IMR-90 (cell line): ENCODE measurements around the gene EGFR. TPM values are rescaled to one million over a fixed set of nuclear protein-coding genes. Genes with fewer than 3 reads are reported as not detected.

ENCODE experiments used
- ATAC-seq: fragments of 200-7000 bp; cut with Tn5 transposase; 2 replicates; pipeline ENCODE4 v1.9.1; 2020; ENCODE audit warnings: low read depth, mild to moderate bottlenecking, moderate library complexity
- BruUV-seq: library from RNA; stranded (reverse); fragments of 400-500 nt; replicated peaks from 2 replicates; lab custom pipeline; 2021; lab: Mats Ljungman, UMichigan
- CTCF ChIA-PET: fragments of 300-600 bp; formaldehyde crosslinking; extraction: SDS; loops from one replicate; lab custom pipeline; 2021; ENCODE audit warnings: antibody characterized with exemption; lab: Yijun Ruan, JAX
- POLR2A ChIA-PET: fragments of 300-600 bp; sonication (Branson Sonifier 250); formaldehyde crosslinking; loops from one replicate; lab custom pipeline; 2022; ENCODE audit warnings: antibody characterized with exemption; ENCODE audit not compliant: unreplicated experiment; lab: Charles Lee
- DNase-seq: peaks from one replicate; pipeline ENCODE4 v3.0.0; 2013
- H2AFZ ChIP-seq: replicated peaks from 2 replicates; pipeline ENCODE3; 2013; ENCODE audit warnings: low read length, mild to moderate bottlenecking; ENCODE audit not compliant: poor library complexity
- H2AK5ac ChIP-seq: 2 replicates; pipeline ENCODE4 v1.6.1; 2013; ENCODE audit warnings: low read depth, low read length, inconsistent platforms
- H2AK9ac ChIP-seq: replicated peaks from 2 replicates; pipeline ENCODE3; 2013; ENCODE audit warnings: mild to moderate bottlenecking, low read depth, low read length, moderate library complexity; ENCODE audit not compliant: poor library complexity
- H2BK120ac ChIP-seq: 2 replicates; pipeline ENCODE4 v1.6.1; 2013; ENCODE audit warnings: low read depth, low read length, inconsistent platforms
- H2BK15ac ChIP-seq: 3 replicates; pipeline ENCODE4 v1.6.1; 2013; ENCODE audit warnings: low read depth, low read length, inconsistent platforms
- H2BK20ac ChIP-seq: 2 replicates; pipeline ENCODE4 v1.6.1; 2013; ENCODE audit warnings: low read depth, mild to moderate bottlenecking, inconsistent platforms, low read length, moderate library complexity
- H2BK5ac ChIP-seq: 2 replicates; pipeline ENCODE4 v1.6.1; 2013; ENCODE audit warnings: mild to moderate bottlenecking, low read depth, low read length, inconsistent platforms; ENCODE audit not compliant: poor library complexity, severe bottlenecking
- H3K14ac ChIP-seq: replicated peaks from 2 replicates; pipeline ENCODE4 v1.6.1; 2013; ENCODE audit warnings: low read depth, low read length, inconsistent platforms
- H3K18ac ChIP-seq: 2 replicates; pipeline ENCODE4 v1.6.1; 2013; ENCODE audit warnings: low read depth, low read length, control low read depth
- H3K23ac ChIP-seq: 2 replicates; pipeline ENCODE4 v1.6.1; 2013; ENCODE audit warnings: low read depth, low read length, inconsistent platforms
- H3K27ac ChIP-seq: 2 replicates; pipeline ENCODE4 v1.5.1; 2013; ENCODE audit warnings: mild to moderate bottlenecking, control low read depth, low read length; ENCODE audit not compliant: insufficient read depth
- H3K27me3 ChIP-seq: 2 replicates; pipeline ENCODE4 v1.6.1; 2013; ENCODE audit warnings: low read length; ENCODE audit not compliant: control insufficient read depth, insufficient read depth
- H3K36me3 ChIP-seq: 2 replicates; pipeline ENCODE4 v1.6.1; 2013; ENCODE audit warnings: low read length, mixed read lengths; ENCODE audit not compliant: control insufficient read depth, insufficient read depth
- H3K4ac ChIP-seq: 2 replicates; pipeline ENCODE4 v1.6.1; 2013; ENCODE audit warnings: low read depth, low read length, inconsistent platforms
- H3K4me1 ChIP-seq: 2 replicates; pipeline ENCODE4 v1.6.1; 2013; ENCODE audit warnings: low read length, mixed read lengths; ENCODE audit not compliant: control insufficient read depth, insufficient read depth
- H3K4me2 ChIP-seq: 2 replicates; pipeline ENCODE4 v1.6.1; 2013; ENCODE audit warnings: low read depth, mild to moderate bottlenecking, control low read depth, low read length, moderate library complexity
- H3K4me3 ChIP-seq: 2 replicates; pipeline ENCODE4 v1.5.1; 2013; ENCODE audit warnings: low read depth, mild to moderate bottlenecking, control low read depth, low read length, moderate library complexity; ENCODE audit not compliant: insufficient read depth
- H3K56ac ChIP-seq: 2 replicates; pipeline ENCODE4 v1.6.1; 2013; ENCODE audit warnings: low read length, inconsistent platforms; ENCODE audit not compliant: insufficient read depth; ENCODE audit errors: extremely low read depth
- H3K79me1 ChIP-seq, 2 experiments: 2 replicates each; pipeline ENCODE4 v1.6.1; 2013; ENCODE audit warnings: low read length in 2 of 2, inconsistent platforms in 1 of 2, low read depth in 1 of 2
- H3K9ac ChIP-seq: 2 replicates; pipeline ENCODE4 v1.6.1; 2013; ENCODE audit warnings: low read depth, low read length, control low read depth
- H3K9me1 ChIP-seq: 2 replicates; pipeline ENCODE4 v1.6.1; 2013; ENCODE audit warnings: low read length, inconsistent platforms; ENCODE audit not compliant: insufficient read depth
- H3K9me3 ChIP-seq: 2 replicates; pipeline ENCODE4 v1.6.1; 2013; ENCODE audit warnings: low read length; ENCODE audit not compliant: control insufficient read depth, insufficient read depth
- H4K20me1 ChIP-seq: 2 replicates; pipeline ENCODE4 v1.6.1; 2013; ENCODE audit warnings: low read length, inconsistent platforms; ENCODE audit not compliant: insufficient read depth
- H4K5ac ChIP-seq: 2 replicates; pipeline ENCODE4 v1.6.1; 2013; ENCODE audit warnings: mild to moderate bottlenecking, low read depth, low read length, control low read depth
- H4K8ac ChIP-seq, 2 experiments: 2 replicates each; pipeline ENCODE4 v1.6.1; 2013; ENCODE audit warnings: low read depth in 2 of 2, low read length in 2 of 2, control low read depth in 1 of 2, inconsistent platforms in 1 of 2
- H4K91ac ChIP-seq: 2 replicates; pipeline ENCODE4 v1.6.1; 2013; ENCODE audit warnings: low read depth, low read length, inconsistent platforms; ENCODE audit not compliant: insufficient read depth
- BHLHE40 ChIP-seq: fragments of 150-350 bp; IDR thresholded peaks from 2 replicates; pipeline ENCODE4 v1.6.1; 2016; ENCODE audit warnings: mild to moderate bottlenecking, low read depth, low read length
- CEBPB ChIP-seq: IDR thresholded peaks from 2 replicates; pipeline ENCODE4 v1.6.1; 2012; ENCODE audit warnings: low read depth, low read length, improper control_type of control experiment
- CHD1 ChIP-seq: IDR thresholded peaks from 2 replicates; pipeline ENCODE4 v1.6.1; 2012; ENCODE audit warnings: low read depth, low read length, improper control_type of control experiment
- FOS ChIP-seq: fragments of 150-350 bp; IDR thresholded peaks from 2 replicates; pipeline ENCODE4 v1.6.1; 2016; ENCODE audit warnings: low read depth, low read length
- MAFK ChIP-seq: IDR thresholded peaks from 2 replicates; pipeline ENCODE4 v1.6.1; 2012; ENCODE audit warnings: low read depth, low read length, improper control_type of control experiment
- MAZ ChIP-seq: IDR thresholded peaks from 2 replicates; pipeline ENCODE4 v1.6.1; 2012; ENCODE audit warnings: low read depth, mild to moderate bottlenecking, low read length, improper control_type of control experiment, moderate library complexity, borderline replicate concordance
- MXI1 ChIP-seq: IDR thresholded peaks from 2 replicates; pipeline ENCODE4 v1.6.1; 2012; ENCODE audit warnings: low read depth, mild to moderate bottlenecking, low read length, moderate library complexity, borderline replicate concordance
- NFE2L2 ChIP-seq: fragments of 150-350 bp; IDR thresholded peaks from 2 replicates; pipeline ENCODE4 v1.6.1; 2016; ENCODE audit warnings: low read depth, mild to moderate bottlenecking, low read length
- POLR2A ChIP-seq: IDR thresholded peaks from 2 replicates; pipeline ENCODE4 v1.6.1; 2012; ENCODE audit warnings: mild to moderate bottlenecking, low read depth, low read length
- RCOR1 ChIP-seq: IDR thresholded peaks from 2 replicates; pipeline ENCODE4 v1.6.1; 2012; ENCODE audit warnings: mild to moderate bottlenecking, low read length, improper control_type of control experiment; ENCODE audit not compliant: insufficient replicate concordance
- RFX5 ChIP-seq: IDR thresholded peaks from 2 replicates; pipeline ENCODE4 v1.8.0; 2012; ENCODE audit warnings: low read depth, mild to moderate bottlenecking, low read length, moderate library complexity
- SMC3 ChIP-seq: fragments of 150-350 bp; IDR thresholded peaks from 2 replicates; pipeline ENCODE4 v1.6.1; 2016; ENCODE audit warnings: low read depth, mild to moderate bottlenecking, antibody characterized with exemption, low read length, moderate library complexity
- WGBS, 2 experiments: methylation state at CpG; one replicate each; pipeline versions ENCODE4 v1.1.5 to v1.1.7; 2013; ENCODE audit warnings: missing lambda C conversion rate in 2 of 2; ENCODE audit not compliant: insufficient read length in 1 of 2; ENCODE audit errors: extremely low coverage in 2 of 2; 5-methylcytosine and 5-hydroxymethylcytosine counted together
- dilution Hi-C: fragments of 300-500 bp; cut with HindIII; formaldehyde crosslinking; loops from one replicate; pipeline ENCODE4 v1.14.3; 2018; ENCODE audit warnings: low sequenced_read_pairs; ENCODE audit not compliant: unreplicated experiment
- in situ Hi-C: fragments of 300-500 bp; cut with MboI; formaldehyde crosslinking; loops from 3 replicates; pipeline ENCODE4 v1.14.3; 2019; ENCODE audit warnings: low sequenced_read_pairs, inconsistent platforms, mixed read lengths
- intact Hi-C: fragments of 100-400 bp; cut with micrococcal nuclease; formaldehyde crosslinking; loops from 2 replicates; pipeline ENCODE4 v1.10.0; 2022
- polyA plus RNA-seq, 3 experiments: library from polyadenylated mRNA; depleted of rRNA; stranded (reverse); fragments of >200 nt; gene quantifications; 2 replicates each; pipeline ENCODE4 v1.2.3, GENCODE V29; 2012; ENCODE audit warnings: low replicate concordance in 1 of 3
- total RNA-seq: library from RNA; depleted of rRNA; stranded (reverse); fragments of >200 nt; gene quantifications from 2 replicates; pipeline ENCODE4 v1.2.3, GENCODE V29; 2012
- TF ChIP-seq, protein P1 (sequence below): fragments of 150-350 bp; IDR thresholded peaks from 2 replicates; pipeline ENCODE4 v1.6.1; 2016; ENCODE audit warnings: low read depth, mild to moderate bottlenecking, low read length, moderate library complexity, borderline replicate concordance
- TF ChIP-seq, protein P2 (sequence below): fragments of 150-350 bp; IDR thresholded peaks from 2 replicates; pipeline ENCODE4 v1.6.1; 2017; ENCODE audit warnings: mild to moderate bottlenecking, antibody characterized with exemption, low read length, low read depth
- TF ChIP-seq, protein P3 (sequence below): conservative IDR thresholded peaks from 2 replicates; pipeline ENCODE4 v1.5.1; 2012; ENCODE audit warnings: mild to moderate bottlenecking, low read depth, low read length, improper control_type of control experiment

Gene EGFR
- total and polyA plus RNA-seq, 2 of the 4 experiments (the other 2 are of a cell fraction), result 36.9 to 60.4 TPM

DNA sequence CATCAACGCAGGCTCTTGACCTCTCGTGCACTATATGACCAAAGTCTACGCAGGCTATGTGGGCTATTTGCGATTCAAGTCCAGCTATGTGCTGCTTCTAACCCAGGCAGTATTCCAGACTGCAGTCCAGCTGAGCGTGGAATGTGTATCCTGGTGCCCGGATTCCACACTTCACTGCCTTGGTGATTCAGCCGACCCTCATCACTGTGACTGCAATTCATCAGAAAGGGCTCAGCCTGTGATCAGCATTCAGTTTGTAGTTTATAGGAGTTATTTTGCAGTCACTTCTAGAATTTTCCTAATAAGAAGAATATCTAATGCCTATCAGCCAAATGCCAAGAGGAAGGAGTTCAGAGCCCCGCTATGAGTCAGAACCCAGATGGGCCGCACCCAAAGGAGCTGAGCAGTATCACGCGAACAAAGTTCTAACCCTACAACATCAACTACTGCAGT, 226.5 kb downstream of the EGFR start:
- POLR2A ChIA-PET, result no interaction called here
- H3K18ac ChIP-seq, result 0 out of 2 replicates have a peak overlapping the region, but pooled peaks have one; percentile 10
- no peak overlapping the region for H3K27ac ChIP-seq
- peak overlapping the region; percentile 21 for H2BK120ac ChIP-seq
- no peaks in the 10 kb centered on the region for H3K27me3 ChIP-seq
- no peak overlapping the region for H2BK5ac ChIP-seq
- H3K79me1 ChIP-seq, result no peaks in the 10 kb centered on the region
- H3K14ac ChIP-seq, result no peak overlapping the region
- H4K91ac ChIP-seq, result peak overlapping the region; percentile 5; the same call in 1 of the 2 replicates
- H4K20me1 ChIP-seq, result no peaks in the 10 kb centered on the region
- dilution Hi-C loops, result no loop called here
- no peak overlapping the region for H3K9ac ChIP-seq
- in situ Hi-C loops, result no loop called here
- peak; percentile 77 for ATAC-seq
- no CpG with 5 or more reads among the region's 11 CpGs for WGBS, 2 experiments
- no peak overlapping the region for H3K4me3 ChIP-seq
- peak overlapping the region; percentile 2 for H2AFZ ChIP-seq
- CTCF ChIA-PET, result interaction anchor here (1.6 to 1.8 kb wide), 2 partner anchors 9 to 472 kb away, joined by 4 read pairs; no protein-coding TSS in a partner anchor
- peak overlapping the region; percentile 11; the same call in 1 of the 2 replicates for H2BK20ac ChIP-seq
- H3K36me3 ChIP-seq, result no peaks in the 10 kb centered on the region
- H4K8ac ChIP-seq, result 0 out of 4 replicates have a peak overlapping the region, but pooled peaks of 1 of the 2 experiments have one; percentile 2
- H4K5ac ChIP-seq, result no peak overlapping the region
- peak overlapping the region; percentile 8 for H3K4ac ChIP-seq
- peak; percentile 93 for DNase-seq
- intact Hi-C loops, result loop anchor here (5.0 kb wide), 1 partner anchor 33 kb away; no protein-coding TSS in a partner anchor
- no TSS peak for BruUV-seq
- H2AK5ac ChIP-seq, result peak overlapping the region; percentile 5; the same call in 1 of the 2 replicates
- no peak overlapping the region for H2AK9ac ChIP-seq
- no peaks in the 10 kb centered on the region for H3K9me3 ChIP-seq
- no peak for TF ChIP-seq RCOR1
- TF ChIP-seq MXI1, result no peak
- TF ChIP-seq CHD1, result no peak
- TF ChIP-seq, protein P1, sequence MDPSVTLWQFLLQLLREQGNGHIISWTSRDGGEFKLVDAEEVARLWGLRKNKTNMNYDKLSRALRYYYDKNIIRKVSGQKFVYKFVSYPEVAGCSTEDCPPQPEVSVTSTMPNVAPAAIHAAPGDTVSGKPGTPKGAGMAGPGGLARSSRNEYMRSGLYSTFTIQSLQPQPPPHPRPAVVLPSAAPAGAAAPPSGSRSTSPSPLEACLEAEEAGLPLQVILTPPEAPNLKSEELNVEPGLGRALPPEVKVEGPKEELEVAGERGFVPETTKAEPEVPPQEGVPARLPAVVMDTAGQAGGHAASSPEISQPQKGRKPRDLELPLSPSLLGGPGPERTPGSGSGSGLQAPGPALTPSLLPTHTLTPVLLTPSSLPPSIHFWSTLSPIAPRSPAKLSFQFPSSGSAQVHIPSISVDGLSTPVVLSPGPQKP, result no peak
- TF ChIP-seq BHLHE40, result peak; percentile 63
- no peak for TF ChIP-seq SMC3
- no peak for TF ChIP-seq MAZ
- TF ChIP-seq RFX5, result no peak
- TF ChIP-seq NFE2L2, result no peak
- TF ChIP-seq, protein P2, sequence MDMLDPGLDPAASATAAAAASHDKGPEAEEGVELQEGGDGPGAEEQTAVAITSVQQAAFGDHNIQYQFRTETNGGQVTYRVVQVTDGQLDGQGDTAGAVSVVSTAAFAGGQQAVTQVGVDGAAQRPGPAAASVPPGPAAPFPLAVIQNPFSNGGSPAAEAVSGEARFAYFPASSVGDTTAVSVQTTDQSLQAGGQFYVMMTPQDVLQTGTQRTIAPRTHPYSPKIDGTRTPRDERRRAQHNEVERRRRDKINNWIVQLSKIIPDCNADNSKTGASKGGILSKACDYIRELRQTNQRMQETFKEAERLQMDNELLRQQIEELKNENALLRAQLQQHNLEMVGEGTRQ, result no peak
- no peak for TF ChIP-seq CEBPB
- TF ChIP-seq MAFK, result no peak
- TF ChIP-seq, protein P3, sequence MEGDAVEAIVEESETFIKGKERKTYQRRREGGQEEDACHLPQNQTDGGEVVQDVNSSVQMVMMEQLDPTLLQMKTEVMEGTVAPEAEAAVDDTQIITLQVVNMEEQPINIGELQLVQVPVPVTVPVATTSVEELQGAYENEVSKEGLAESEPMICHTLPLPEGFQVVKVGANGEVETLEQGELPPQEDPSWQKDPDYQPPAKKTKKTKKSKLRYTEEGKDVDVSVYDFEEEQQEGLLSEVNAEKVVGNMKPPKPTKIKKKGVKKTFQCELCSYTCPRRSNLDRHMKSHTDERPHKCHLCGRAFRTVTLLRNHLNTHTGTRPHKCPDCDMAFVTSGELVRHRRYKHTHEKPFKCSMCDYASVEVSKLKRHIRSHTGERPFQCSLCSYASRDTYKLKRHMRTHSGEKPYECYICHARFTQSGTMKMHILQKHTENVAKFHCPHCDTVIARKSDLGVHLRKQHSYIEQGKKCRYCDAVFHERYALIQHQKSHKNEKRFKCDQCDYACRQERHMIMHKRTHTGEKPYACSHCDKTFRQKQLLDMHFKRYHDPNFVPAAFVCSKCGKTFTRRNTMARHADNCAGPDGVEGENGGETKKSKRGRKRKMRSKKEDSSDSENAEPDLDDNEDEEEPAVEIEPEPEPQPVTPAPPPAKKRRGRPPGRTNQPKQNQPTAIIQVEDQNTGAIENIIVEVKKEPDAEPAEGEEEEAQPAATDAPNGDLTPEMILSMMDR, result no peak
- peak; percentile 30; the same call in 1 of the 2 replicates for TF ChIP-seq FOS
- TF ChIP-seq POLR2A, result no peak
- H2BK15ac ChIP-seq, result 0 out of 3 replicates have a peak overlapping the region, but pooled peaks have one; percentile 2
- peaks cover 6% of the 10 kb centered on the region for H3K4me1 ChIP-seq
- H3K56ac ChIP-seq, result no peak overlapping the region
- H3K4me2 ChIP-seq, result no peak overlapping the region
- H3K9me1 ChIP-seq, result no peaks in the 10 kb centered on the region; the same call in 1 of the 2 replicates
- no peak overlapping the region for H3K23ac ChIP-seq
